HG02571 (cell line): ENCODE data around the gene TBL1X.

Experiments
- ATAC-seq: cut with Tn5 transposase; IDR thresholded peaks from one replicate; pipeline ENCODE4 v1.9.1; 2021; ENCODE audit warnings: mild to moderate bottlenecking, moderate library complexity; ENCODE audit not compliant: unreplicated experiment

Gene TBL1X

GRCh38 chrX:9786798-9787635 lies 322.2 kb downstream of the TBL1X start:
- no peak for ATAC-seq

GRCh38 chrX:9788911-9789310 lies 324.1 kb downstream of the TBL1X start:
- ATAC-seq, result no peak

GRCh38 chrX:9789555-9789954 lies 324.7 kb downstream of the TBL1X start:
- no peak for ATAC-seq
